Right lobe of liver (tissue), 4 donors: ENCODE data around the gene SBF1.

ENCODE experiments used
- CTCF ChIP-seq, 4 donors: fragments of 200-600 bp in 3 of 4; fragments of 450-650 bp in 1 of 4; IDR thresholded peaks; one replicate each; pipeline versions ENCODE4 v1.5.1 to v1.8.0; 2016 to 2022; ENCODE audit warnings: antibody characterized with exemption in 4 of 4, mild to moderate bottlenecking in 2 of 4
- POLR2A ChIP-seq: fragments of 450-650 bp; IDR thresholded peaks from one replicate; pipeline ENCODE4 v1.6.1; 2017; ENCODE audit warnings: antibody characterized with exemption, mild to moderate bottlenecking
- donor health status: DM: no; HTN: no; CAD: no.
- donor health status: DM: no; HTN: no; CAD: no.
- donor health status: DM: no; HTN: yes; CAD: no.

GRCh38 chr22:50505776-50506610 is 31.2 kb upstream of the SBF1 start:
- no peak for TF ChIP-seq CTCF (IDR thresholded peaks at IDR 0.05)
- no peak for TF ChIP-seq POLR2A
